ENCODE data around the gene SCAP. TPM values are rescaled to one million over a fixed set of nuclear protein-coding genes. Genes with fewer than 3 reads are reported as not detected.

Gene SCAP
- polyA plus RNA-seq, 1 of the 3 experiments (the other 2 are of a cell fraction), result 28.0 TPM

GRCh38 chr3:47455806-47456452, 19.8 kb downstream of the SCAP start (continued):
- no peak for TF ChIP-seq MEF2A (IDR thresholded peaks at IDR 0.05; ENCODE audit: borderline replicate concordance, low read depth)

GRCh38 chr3:47452453-47453215, 23.1 kb downstream of the SCAP start:
- H3K4me2 ChIP-seq, result no peak overlapping the region
- peaks cover 18% of the 10 kb centered on the region; the same call in 1 of the 2 replicates for H4K20me1 ChIP-seq (ENCODE audit: insufficient read depth)
- ChIA-PET POLR2A (no interaction called here), CTCF (interaction anchor here (1.2 to 1.6 kb wide), 3 partner anchors 22 to 59 kb away, joined by 3 to 4 read pairs (median 3); no protein-coding TSS in a partner anchor)
- no peak for DNase-seq
- peaks cover 87% of the 10 kb centered on the region for H3K79me2 ChIP-seq (ENCODE audit: insufficient read depth)
- no peaks in the 10 kb centered on the region for H3K27me3 ChIP-seq (ENCODE audit: insufficient read depth)
- H3K9me3 ChIP-seq, result no peaks in the 10 kb centered on the region
- no peak overlapping the region for H2AFZ ChIP-seq (ENCODE audit: low read depth)
- H3K9ac ChIP-seq, result no peak overlapping the region
- TF ChIP-seq FOSL2 (IDR thresholded peaks at IDR 0.05; ENCODE audit: borderline replicate concordance, low read depth) (no peak), TCF12 (IDR thresholded peaks at IDR 0.05) (no peak), TAF1 (IDR thresholded peaks at IDR 0.05; ENCODE audit: borderline replicate concordance, low read depth, low read length) (no peak), EZH2phosphoT487 (IDR thresholded peaks at IDR 0.05; ENCODE audit: borderline replicate concordance, low read depth) (no peak), RFX5 (IDR thresholded peaks at IDR 0.05; ENCODE audit: low read length) (no peak), CTCF (IDR thresholded peaks at IDR 0.05) (no peak)
- H3K36me3 ChIP-seq (replicated peaks in 1 of 2; ENCODE audit: control insufficient read depth in 1 of 2, insufficient read depth in 2 of 2, low read length in 1 of 2), result peaks cover 0 to 4% of the 10 kb centered on the region in 2 experiments
- 98% methylated on average over 3 of the region's 4 CpGs for WGBS (ENCODE audit: low lambda C conversion rate)
- H3K27ac ChIP-seq (ENCODE audit: low read depth in 2 of 2, low read length in 1 of 2), result no peak overlapping the region
- H3K4me1 ChIP-seq (ENCODE audit: control insufficient read depth in 1 of 2, insufficient read depth in 2 of 2, low read depth in 1 of 2, low read length in 1 of 2), result no peaks in the 10 kb centered on the region
- H3F3A ChIP-seq (replicated peaks; ENCODE audit: insufficient read depth), result no peaks in the 10 kb centered on the region
- H3K4me3 ChIP-seq (ENCODE audit: low read depth in 2 of 2, low read length in 1 of 2), result no peak overlapping the region
- no peaks in the 10 kb centered on the region for H3K9me2 ChIP-seq

- ChIA-PET CTCF (interaction anchor here (2.2 to 2.8 kb wide), 2 partner anchors 23 to 31 kb away, joined by 7 to 13 read pairs; no protein-coding TSS in a partner anchor), POLR2A (no interaction called here)
- 92% methylated on average over 5 of the region's 5 CpGs for WGBS (ENCODE audit: low lambda C conversion rate)
- no peak for DNase-seq
- H3K9me2 ChIP-seq, result no peaks in the 10 kb centered on the region
- H4K20me1 ChIP-seq (ENCODE audit: insufficient read depth), result no peaks in the 10 kb centered on the region
- H3K36me3 ChIP-seq (replicated peaks in 1 of 2; ENCODE audit: control insufficient read depth in 1 of 2, insufficient read depth in 2 of 2, low read length in 1 of 2), result peaks cover 0 to 17% of the 10 kb centered on the region in 2 experiments
- H3K9ac ChIP-seq, result no peak overlapping the region
- H2AFZ ChIP-seq (ENCODE audit: low read depth), result no peak overlapping the region
- H3K9me3 ChIP-seq, result no peaks in the 10 kb centered on the region
- H3K27me3 ChIP-seq (ENCODE audit: insufficient read depth), result no peaks in the 10 kb centered on the region
- H3K4me3 ChIP-seq (ENCODE audit: low read depth in 2 of 2, low read length in 1 of 2), result no peak overlapping the region
- H3K27ac ChIP-seq (ENCODE audit: low read depth in 2 of 2, low read length in 1 of 2), result no peak overlapping the region; a peak in 1 of 4 replicates
- no peak for TF ChIP-seq TEAD4 (IDR thresholded peaks at IDR 0.05; ENCODE audit: borderline replicate concordance, insufficient read depth)
- no peaks in the 10 kb centered on the region for H3F3A ChIP-seq (replicated peaks; ENCODE audit: insufficient read depth)
- peaks cover 49% of the 10 kb centered on the region for H3K79me2 ChIP-seq (ENCODE audit: insufficient read depth)
- no peak overlapping the region for H3K4me2 ChIP-seq
- no peaks in the 10 kb centered on the region; a peak in 1 of 4 replicates for H3K4me1 ChIP-seq (ENCODE audit: control insufficient read depth in 1 of 2, insufficient read depth in 2 of 2, low read depth in 1 of 2, low read length in 1 of 2)
These were observed 31.6 kb downstream of the SCAP start for GRCh38 chr3:47444103-47444502.

Measured in SK-N-SH (cell line).